ENCODE measurements around the gene PTPRD. TPM values are rescaled to one million over a fixed set of nuclear protein-coding genes. Genes with fewer than 3 reads are reported as not detected.

PTPRD gene
- total and polyA plus RNA-seq, 2 of the 4 experiments (the other 2 are of a cell fraction) = 0.07 to 0.18 TPM

DNA sequence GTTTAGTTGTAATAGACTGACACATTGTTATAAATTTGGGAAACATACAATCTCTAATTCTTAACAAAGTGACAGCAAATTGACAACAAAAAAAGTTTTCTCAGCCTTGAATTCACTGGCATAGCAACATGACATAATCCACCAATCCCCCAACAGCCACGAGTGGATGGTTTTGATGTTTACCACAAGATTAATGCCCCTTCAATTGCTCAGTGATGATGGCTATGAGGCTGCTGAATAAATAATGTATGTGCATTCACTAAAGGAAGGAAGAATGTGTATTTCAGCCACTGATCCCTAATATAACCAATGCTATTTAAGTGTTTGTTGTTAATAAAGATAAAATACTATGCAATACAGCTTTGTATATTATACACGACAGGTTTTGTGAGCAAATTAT, 2069.6 kb downstream of the PTPRD start:
- no peak for TF ChIP-seq NFE2L2 (IDR thresholded peaks at IDR 0.05; ENCODE audit: low read depth, low read length)
- no peak for TF ChIP-seq RAD21 (IDR thresholded peaks at IDR 0.05; ENCODE audit: low read length)
- TF ChIP-seq RCOR1 (IDR thresholded peaks at IDR 0.05; ENCODE audit: insufficient replicate concordance, low read length) = no peak
- no peak for TF ChIP-seq FOS (IDR thresholded peaks at IDR 0.05; ENCODE audit: low read depth, low read length)
- TF ChIP-seq USF2 (IDR thresholded peaks at IDR 0.05; ENCODE audit: low read depth, low read length) = no peak
- TF ChIP-seq CEBPB (IDR thresholded peaks at IDR 0.05; ENCODE audit: low read depth, low read length) = no peak
- no peak for TF ChIP-seq SMC3 (IDR thresholded peaks at IDR 0.05; ENCODE audit: low read depth, low read length)
- TF ChIP-seq MAFK (IDR thresholded peaks at IDR 0.05; ENCODE audit: low read depth, low read length) = no peak
- TF ChIP-seq RFX5 (IDR thresholded peaks at IDR 0.05; ENCODE audit: low read depth, low read length) = no peak
- TF ChIP-seq CHD1 (IDR thresholded peaks at IDR 0.05; ENCODE audit: low read depth, low read length) = no peak
- H3K27me3 ChIP-seq (ENCODE audit: control insufficient read depth, insufficient read depth, low read length) = no peaks in the 10 kb centered on the region
- H3K9ac ChIP-seq (ENCODE audit: low read depth, low read length) = no peak overlapping the region
- no peak overlapping the region for H2AFZ ChIP-seq (replicated peaks; ENCODE audit: low read length, poor library complexity)
- no peak overlapping the region for H4K91ac ChIP-seq (ENCODE audit: insufficient read depth, low read depth, low read length)
- no peaks in the 10 kb centered on the region for H3K9me1 ChIP-seq (ENCODE audit: insufficient read depth, low read length)
- WGBS, 2 experiments (ENCODE audit: extremely low coverage in 2 of 2, insufficient read length in 1 of 2) = no CpG with 5 or more reads among the region's 2 CpGs
- H3K36me3 ChIP-seq (ENCODE audit: control insufficient read depth, insufficient read depth, low read length) = no peaks in the 10 kb centered on the region
- H3K4ac ChIP-seq (ENCODE audit: low read depth, low read length) = no peak overlapping the region
- no peak for DNase-seq
- no peak overlapping the region for H2AK5ac ChIP-seq (ENCODE audit: low read depth, low read length)
- H4K5ac ChIP-seq (ENCODE audit: low read depth, low read length) = no peak overlapping the region
- H2BK5ac ChIP-seq (ENCODE audit: low read depth, low read length, poor library complexity, severe bottlenecking) = no peak overlapping the region
- no peak overlapping the region for H2BK20ac ChIP-seq (ENCODE audit: low read depth, low read length)
- no peak overlapping the region for H3K4me3 ChIP-seq (ENCODE audit: insufficient read depth, low read depth, low read length)
- H3K56ac ChIP-seq (ENCODE audit: extremely low read depth, insufficient read depth, low read length) = no peak overlapping the region
- dilution Hi-C loops (cut with HindIII; ENCODE audit: low sequenced_read_pairs, unreplicated experiment) = no loop called here
- H3K4me1 ChIP-seq (ENCODE audit: control insufficient read depth, insufficient read depth, low read length) = no peaks in the 10 kb centered on the region
- H2BK15ac ChIP-seq (ENCODE audit: low read depth, low read length) = no peak overlapping the region
- H3K4me2 ChIP-seq (ENCODE audit: low read depth, low read length) = no peak overlapping the region
- H2AK9ac ChIP-seq (replicated peaks; ENCODE audit: low read depth, low read length, poor library complexity) = no peak overlapping the region
- H4K8ac ChIP-seq (ENCODE audit: low read depth in 2 of 2, low read length in 2 of 2) = no peak overlapping the region
- BruUV-seq (replicated peaks) = no TSS peak
- no peak overlapping the region for H3K23ac ChIP-seq (ENCODE audit: low read depth, low read length)
- CTCF ChIA-PET = no interaction called here
- no peak overlapping the region for H2BK120ac ChIP-seq (ENCODE audit: low read depth, low read length)
- intact Hi-C loops (cut with micrococcal nuclease) = no loop called here
- H3K9me3 ChIP-seq (ENCODE audit: control insufficient read depth, insufficient read depth, low read length) = 0 out of 2 replicates have a peak, but pooled peaks cover 2% of the 10 kb centered on the region
- no peaks in the 10 kb centered on the region for H3K79me1 ChIP-seq (ENCODE audit: low read depth in 1 of 2, low read length in 2 of 2)
- in situ Hi-C loops (cut with MboI; ENCODE audit: low sequenced_read_pairs) = no loop called here
- no peak overlapping the region for H3K18ac ChIP-seq (ENCODE audit: low read depth, low read length)
- H4K20me1 ChIP-seq (ENCODE audit: insufficient read depth, low read length) = no peaks in the 10 kb centered on the region
- ATAC-seq (ENCODE audit: low read depth) = no peak
- POLR2A ChIA-PET (ENCODE audit: unreplicated experiment) = no interaction called here
- no peak overlapping the region for H3K27ac ChIP-seq (ENCODE audit: insufficient read depth, low read length)
- no peak overlapping the region for H3K14ac ChIP-seq (replicated peaks; ENCODE audit: low read depth, low read length)
